H9 (cell line): ENCODE measurements around the gene DCTN2. TPM values are rescaled to one million over a fixed set of nuclear protein-coding genes. Genes with fewer than 3 reads are reported as not detected.

ENCODE experiments used
- DNase-seq: peaks from one replicate; pipeline ENCODE4 v3.0.0-alpha.2; 2017
- H2AFZ ChIP-seq: one replicate; pipeline ENCODE4 v1.6.1; 2013; ENCODE audit warnings: mild to moderate bottlenecking, low read length, control low read depth, moderate library complexity
- H2AK5ac ChIP-seq: 2 replicates; pipeline ENCODE4 v1.6.1; 2013; ENCODE audit warnings: low read length, control low read depth, mixed read lengths; ENCODE audit not compliant: insufficient read length
- H2BK120ac ChIP-seq: one replicate; pipeline ENCODE4 v1.6.1; 2013; ENCODE audit warnings: low read depth, mild to moderate bottlenecking, low read length, control low read depth, inconsistent platforms; ENCODE audit not compliant: poor library complexity, severe bottlenecking
- H2BK12ac ChIP-seq: 2 replicates; pipeline ENCODE4 v1.6.1; 2013; ENCODE audit warnings: low read length, control low read depth, mixed read lengths, low read depth; ENCODE audit not compliant: insufficient read length
- H2BK15ac ChIP-seq: 2 replicates; pipeline ENCODE4 v1.6.1; 2013; ENCODE audit warnings: low read depth, low read length, control low read depth
- H2BK20ac ChIP-seq: one replicate; pipeline ENCODE4 v1.6.1; 2013; ENCODE audit warnings: low read depth, mild to moderate bottlenecking, low read length, control low read depth, inconsistent platforms; ENCODE audit not compliant: poor library complexity, severe bottlenecking
- H2BK5ac ChIP-seq: 2 replicates; pipeline ENCODE4 v1.6.1; 2013; ENCODE audit warnings: low read length, control low read depth, mixed read lengths; ENCODE audit not compliant: insufficient read length
- H3K14ac ChIP-seq: 2 replicates; pipeline ENCODE4 v1.6.1; 2013; ENCODE audit warnings: low read length, control low read depth; ENCODE audit not compliant: insufficient read depth
- H3K18ac ChIP-seq: 2 replicates; pipeline ENCODE4 v1.6.1; 2013; ENCODE audit warnings: low read depth, mild to moderate bottlenecking, mixed read lengths, low read length, control low read depth; ENCODE audit not compliant: insufficient read length
- H3K23ac ChIP-seq: 2 replicates; pipeline ENCODE4 v1.6.1; 2013; ENCODE audit warnings: low read length, control low read depth, mixed read lengths, low read depth; ENCODE audit not compliant: insufficient read length
- H3K23me2 ChIP-seq: 2 replicates; pipeline ENCODE4 v1.6.1; 2013; ENCODE audit warnings: low read depth, mild to moderate bottlenecking, mixed read lengths, low read length, control low read depth; ENCODE audit not compliant: insufficient read length, poor library complexity, severe bottlenecking
- H3K27ac ChIP-seq: 2 replicates; pipeline ENCODE4 v1.5.1; 2013; ENCODE audit warnings: low read length, control low read depth, mixed read lengths, low read depth; ENCODE audit not compliant: insufficient read length
- H3K27me3 ChIP-seq: 2 replicates; pipeline ENCODE4 v1.6.1; 2013; ENCODE audit warnings: low read length, control low read depth, inconsistent platforms; ENCODE audit not compliant: insufficient read depth
- H3K4ac ChIP-seq: 2 replicates; pipeline ENCODE4 v1.6.1; 2013; ENCODE audit warnings: low read depth, mild to moderate bottlenecking, control low read depth, inconsistent platforms, low read length, moderate library complexity
- H3K4me1 ChIP-seq: 2 replicates; pipeline ENCODE4 v1.6.1; 2013; ENCODE audit warnings: low read length, control low read depth, inconsistent platforms; ENCODE audit not compliant: insufficient read depth
- H3K4me2 ChIP-seq: 2 replicates; pipeline ENCODE4 v1.6.1; 2013; ENCODE audit warnings: low read length, control low read depth, mixed read lengths; ENCODE audit not compliant: insufficient read length, insufficient read depth
- H3K56ac ChIP-seq: 2 replicates; pipeline ENCODE4 v1.6.1; 2013; ENCODE audit warnings: low read depth, mild to moderate bottlenecking, mixed read lengths, low read length, control low read depth; ENCODE audit not compliant: insufficient read length
- H3K79me1 ChIP-seq: 2 replicates; pipeline ENCODE4 v1.6.1; 2013; ENCODE audit warnings: low read depth, mild to moderate bottlenecking, moderate library complexity, low read length, control low read depth, inconsistent platforms; ENCODE audit not compliant: insufficient read depth, poor library complexity, severe bottlenecking
- H3K79me2 ChIP-seq: 2 replicates; pipeline ENCODE4 v1.6.1; 2013; ENCODE audit warnings: low read length, control low read depth, inconsistent platforms; ENCODE audit not compliant: insufficient read depth
- H3K9ac ChIP-seq: 2 replicates; pipeline ENCODE4 v1.6.1; 2013; ENCODE audit warnings: low read length, control low read depth, mixed read lengths; ENCODE audit not compliant: insufficient read length; ENCODE audit errors: extremely low read depth
- H3K9me3 ChIP-seq: one replicate; pipeline ENCODE4 v1.6.1; 2013; ENCODE audit warnings: low read depth, low read length, inconsistent platforms; ENCODE audit not compliant: control insufficient read depth
- H3T11ph ChIP-seq: one replicate; pipeline ENCODE4 v1.6.1; 2013; ENCODE audit warnings: mild to moderate bottlenecking, low read length, control low read depth, inconsistent platforms
- H4K20me1 ChIP-seq: one replicate; pipeline ENCODE4 v1.6.1; 2013; ENCODE audit not compliant: control insufficient read depth, insufficient read length, insufficient read depth
- H4K5ac ChIP-seq: 2 replicates; pipeline ENCODE4 v1.6.1; 2013; ENCODE audit warnings: low read depth, mild to moderate bottlenecking, mixed read lengths, low read length, control low read depth; ENCODE audit not compliant: insufficient read length
- H4K8ac ChIP-seq: replicated peaks from 2 replicates; pipeline ENCODE4 v1.6.1; 2013; ENCODE audit warnings: low read length, control low read depth, mixed read lengths, low read depth; ENCODE audit not compliant: insufficient read length
- H4K91ac ChIP-seq: 2 replicates; pipeline ENCODE4 v1.6.1; 2013; ENCODE audit warnings: low read depth, mild to moderate bottlenecking, moderate library complexity, mixed read lengths, low read length, control low read depth; ENCODE audit not compliant: insufficient read length
- H3K27ac Mint-ChIP-seq, 3 experiments: 2 replicates in 2 of 3; 3 replicates in 1 of 3; pipeline ENCODE4 v1.8.0; 2020 to 2021; ENCODE audit warnings: mixed read lengths in 3 of 3, mild to moderate bottlenecking in 1 of 3, moderate library complexity in 1 of 3
- H3K27me3 Mint-ChIP-seq: 2 replicates; pipeline ENCODE4 v1.8.0; 2021; ENCODE audit warnings: low read depth, mild to moderate bottlenecking, moderate library complexity, mixed read lengths
- H3K36me3 Mint-ChIP-seq, 3 experiments: 2 replicates in 2 of 3; 3 replicates in 1 of 3; pipeline ENCODE4 v1.8.0; 2020 to 2021; ENCODE audit warnings: low read depth in 3 of 3, mixed read lengths in 3 of 3; ENCODE audit not compliant: insufficient read depth in 1 of 3
- H3K4me1 Mint-ChIP-seq, 2 experiments: 2 replicates each; pipeline ENCODE4 v1.8.0; 2020; ENCODE audit warnings: mixed read lengths in 2 of 2
- H3K4me3 Mint-ChIP-seq, 2 experiments: 2 replicates in 1 of 2; 3 replicates in 1 of 2; pipeline ENCODE4 v1.8.0; 2020 to 2021; ENCODE audit warnings: mild to moderate bottlenecking in 2 of 2, mixed read lengths in 2 of 2, moderate library complexity in 1 of 2
- H3K9me3 Mint-ChIP-seq, 2 experiments: 2 replicates in 1 of 2; 3 replicates in 1 of 2; pipeline ENCODE4 v1.8.0; 2020; ENCODE audit warnings: mild to moderate bottlenecking in 2 of 2, mixed read lengths in 2 of 2, moderate library complexity in 1 of 2
- WGBS: extraction: QIAGEN DNeasy Blood & Tissue Kit; methylation state at CpG from one replicate; pipeline ENCODE4 v1.1.7; 2013; ENCODE audit warnings: missing lambda C conversion rate, low lambda C conversion rate, mixed read lengths; ENCODE audit not compliant: insufficient read length; ENCODE audit errors: extremely low coverage; 5-methylcytosine and 5-hydroxymethylcytosine counted together
- total RNA-seq: library from RNA; stranded (reverse); gene quantifications from 2 replicates; pipeline ENCODE4 v1.2.1, GENCODE V29; 2021
- TF ChIP-seq, protein P1 (sequence below): fragments of 200-600 bp; sonication (generic); conservative IDR thresholded peaks from 3 replicates; pipeline ENCODE4 v1.8.0; 2021; ENCODE audit warnings: antibody characterized with exemption, mild to moderate bottlenecking

The DCTN2 gene
- total RNA-seq, 1 experiment from 2014 or later: 97.7 TPM

DNA sequence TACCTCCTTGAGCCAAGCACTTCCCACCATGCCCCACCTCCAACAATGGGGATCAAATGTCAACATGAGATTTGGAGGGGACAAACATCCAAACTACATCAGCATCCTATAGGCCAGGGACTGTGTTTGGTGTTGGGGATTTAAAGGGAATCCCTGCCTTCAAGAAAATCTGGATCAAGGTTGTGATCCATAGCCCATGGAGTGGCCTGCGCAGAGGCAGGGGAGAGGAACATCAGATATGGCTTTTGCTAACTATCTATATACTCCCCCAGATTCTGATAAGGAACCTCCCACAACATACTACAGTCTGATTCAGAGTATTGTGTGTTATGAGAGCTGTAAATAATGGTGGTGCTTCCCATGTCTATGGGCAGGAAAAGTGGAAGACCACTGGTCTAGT is 7.9 kb upstream of the DCTN2 start:
- H3K18ac ChIP-seq: no peak overlapping the region
- Mint-ChIP-seq H3K27ac (no peak overlapping the region), H3K4me3 (no peak overlapping the region), H3K27me3 (peaks cover 4% of the 10 kb centered on the region), H3K4me1 (peaks cover 37 to 47% of the 10 kb centered on the region in 2 experiments), H3K36me3 (peaks cover 3 to 4% (median 3%) of the 10 kb centered on the region in 3 experiments; a peak in 4 of 7 replicates), H3K9me3 (no peaks in the 10 kb centered on the region)
- no peak overlapping the region for H2BK15ac ChIP-seq
- H3K79me1 ChIP-seq: peaks cover 3% of the 10 kb centered on the region
- H2AK5ac ChIP-seq: no peak overlapping the region
- no peaks in the 10 kb centered on the region for H3K4me1 ChIP-seq
- no peak for DNase-seq
- H4K8ac ChIP-seq: no peak overlapping the region
- no peak overlapping the region for H3K14ac ChIP-seq
- H2BK12ac ChIP-seq: no peak overlapping the region
- TF ChIP-seq, protein P1, sequence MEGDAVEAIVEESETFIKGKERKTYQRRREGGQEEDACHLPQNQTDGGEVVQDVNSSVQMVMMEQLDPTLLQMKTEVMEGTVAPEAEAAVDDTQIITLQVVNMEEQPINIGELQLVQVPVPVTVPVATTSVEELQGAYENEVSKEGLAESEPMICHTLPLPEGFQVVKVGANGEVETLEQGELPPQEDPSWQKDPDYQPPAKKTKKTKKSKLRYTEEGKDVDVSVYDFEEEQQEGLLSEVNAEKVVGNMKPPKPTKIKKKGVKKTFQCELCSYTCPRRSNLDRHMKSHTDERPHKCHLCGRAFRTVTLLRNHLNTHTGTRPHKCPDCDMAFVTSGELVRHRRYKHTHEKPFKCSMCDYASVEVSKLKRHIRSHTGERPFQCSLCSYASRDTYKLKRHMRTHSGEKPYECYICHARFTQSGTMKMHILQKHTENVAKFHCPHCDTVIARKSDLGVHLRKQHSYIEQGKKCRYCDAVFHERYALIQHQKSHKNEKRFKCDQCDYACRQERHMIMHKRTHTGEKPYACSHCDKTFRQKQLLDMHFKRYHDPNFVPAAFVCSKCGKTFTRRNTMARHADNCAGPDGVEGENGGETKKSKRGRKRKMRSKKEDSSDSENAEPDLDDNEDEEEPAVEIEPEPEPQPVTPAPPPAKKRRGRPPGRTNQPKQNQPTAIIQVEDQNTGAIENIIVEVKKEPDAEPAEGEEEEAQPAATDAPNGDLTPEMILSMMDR: no peak
- H3K9me3 ChIP-seq: no peaks in the 10 kb centered on the region
- no peak overlapping the region for H3T11ph ChIP-seq
- H4K5ac ChIP-seq: no peak overlapping the region
- H2BK5ac ChIP-seq: no peak overlapping the region
- H4K20me1 ChIP-seq: no peaks in the 10 kb centered on the region
- H3K79me2 ChIP-seq: peaks cover 3% of the 10 kb centered on the region; the same call in 1 of the 2 replicates
- H3K4me2 ChIP-seq: no peak overlapping the region
- H3K4ac ChIP-seq: no peak overlapping the region
- no peak overlapping the region for H2AFZ ChIP-seq
- H4K91ac ChIP-seq: no peak overlapping the region
- no peak overlapping the region for H2BK120ac ChIP-seq
- no peak overlapping the region for H2BK20ac ChIP-seq
- no peak overlapping the region for H3K56ac ChIP-seq
- H3K23me2 ChIP-seq: peaks cover 5% of the 10 kb centered on the region
- no CpG with 5 or more reads among the region's 1 CpG for WGBS
- H3K27me3 ChIP-seq: no peaks in the 10 kb centered on the region
- no peak overlapping the region for H3K9ac ChIP-seq
- H3K27ac ChIP-seq: no peak overlapping the region
- no peak overlapping the region for H3K23ac ChIP-seq
